NCI-H345 (cell line): ENCODE results near the gene S100A6.
"Not testable (repeated sequence)": the region's sequence is repeated elsewhere in the genome, so short reads cannot be mapped to it uniquely, and the experiment has no call there.

Experiments used
- DNase-seq: peaks from one replicate; lab custom pipeline; 2025; lab: John Stamatoyannopoulos, UW

S100A6 gene

DNA sequence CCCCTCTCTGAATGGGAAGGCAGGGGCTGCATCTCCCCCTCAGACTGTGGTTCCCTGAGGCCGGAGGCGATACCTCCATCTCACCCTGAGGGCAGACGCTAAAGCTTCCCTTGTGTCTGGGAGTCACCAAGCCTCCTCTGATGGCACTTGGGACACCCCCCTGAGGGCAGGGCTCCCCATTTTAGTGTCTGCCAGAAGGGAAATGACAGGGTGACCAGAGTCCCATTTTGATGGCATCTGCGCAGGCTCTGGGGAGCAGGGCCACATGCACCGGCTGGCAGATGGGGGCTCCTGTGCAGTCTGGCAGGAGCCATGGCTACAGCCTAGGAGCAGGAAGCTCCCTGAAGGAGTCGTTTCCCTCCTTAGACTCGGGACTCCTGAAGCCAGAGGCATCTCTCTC, 28.2 kb upstream of the S100A6 start:
- DNase-seq = no peak

DNA sequence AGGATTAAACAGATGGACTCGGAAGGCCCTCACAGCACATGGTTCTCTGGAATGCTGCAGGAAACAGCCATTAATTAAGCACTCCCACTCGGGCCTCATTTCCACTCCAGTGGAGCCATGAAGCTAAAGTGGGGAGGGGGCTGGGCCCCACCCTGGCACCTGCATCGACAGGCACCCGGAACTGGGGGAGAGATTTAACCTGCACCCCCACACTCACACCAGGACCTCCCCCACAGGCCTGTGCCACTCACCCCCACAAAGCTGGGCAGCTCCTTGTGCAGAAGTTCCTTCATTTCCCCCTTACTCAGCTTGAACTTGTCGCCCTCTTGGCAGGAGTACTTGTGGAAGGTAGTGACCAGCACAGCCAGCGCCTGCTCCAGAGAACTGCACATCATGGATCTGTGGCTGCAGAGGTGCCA, 27.7 kb upstream of the S100A6 start:
- DNase-seq = no peak

DNA sequence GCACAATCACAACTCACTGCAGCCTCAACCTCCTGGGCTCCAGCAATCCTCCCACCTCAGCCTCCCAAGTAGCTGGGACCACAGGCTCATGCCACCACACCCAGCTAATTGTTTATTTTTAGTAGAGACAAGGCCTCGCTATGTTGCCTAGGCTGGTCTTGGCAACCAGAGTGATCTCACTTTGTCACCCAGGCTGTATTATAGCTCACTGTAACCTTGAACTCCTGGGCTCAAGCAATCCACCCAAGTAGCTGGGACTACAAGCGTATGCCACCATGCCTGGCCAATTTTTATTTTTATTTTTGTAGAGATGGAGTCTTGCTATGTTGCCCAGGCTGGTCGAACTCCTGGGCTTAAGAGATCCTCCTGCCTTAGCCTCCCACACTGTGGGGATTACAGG, 26.2 kb upstream of the S100A6 start:
- not testable (repeated sequence) for DNase-seq

DNA sequence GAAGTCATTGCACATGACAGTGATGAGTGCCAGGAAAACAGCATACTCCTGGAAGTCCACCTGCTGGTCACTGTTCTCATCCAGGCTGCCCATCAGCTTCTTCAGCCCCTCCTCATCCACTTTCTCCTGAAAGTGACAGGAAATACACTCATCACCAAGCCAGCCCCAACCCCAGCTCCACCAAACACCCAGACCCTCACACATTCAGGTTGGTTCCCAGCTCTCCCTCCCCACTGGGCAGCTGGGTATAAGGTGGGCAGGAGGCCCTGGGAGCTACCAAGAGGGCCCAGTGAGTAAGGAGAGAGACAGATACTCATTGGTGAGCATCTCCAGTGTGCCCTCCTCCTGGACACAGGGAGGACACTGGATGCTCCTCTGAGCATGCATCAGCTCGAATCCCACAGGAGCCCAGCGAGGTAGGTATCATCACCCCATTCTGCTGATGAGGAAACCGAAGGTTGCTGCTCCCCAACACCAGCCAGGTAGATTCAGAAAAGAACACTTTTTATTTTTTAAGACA, 25.7 kb upstream of the S100A6 start:
- DNase-seq = no peak

DNA sequence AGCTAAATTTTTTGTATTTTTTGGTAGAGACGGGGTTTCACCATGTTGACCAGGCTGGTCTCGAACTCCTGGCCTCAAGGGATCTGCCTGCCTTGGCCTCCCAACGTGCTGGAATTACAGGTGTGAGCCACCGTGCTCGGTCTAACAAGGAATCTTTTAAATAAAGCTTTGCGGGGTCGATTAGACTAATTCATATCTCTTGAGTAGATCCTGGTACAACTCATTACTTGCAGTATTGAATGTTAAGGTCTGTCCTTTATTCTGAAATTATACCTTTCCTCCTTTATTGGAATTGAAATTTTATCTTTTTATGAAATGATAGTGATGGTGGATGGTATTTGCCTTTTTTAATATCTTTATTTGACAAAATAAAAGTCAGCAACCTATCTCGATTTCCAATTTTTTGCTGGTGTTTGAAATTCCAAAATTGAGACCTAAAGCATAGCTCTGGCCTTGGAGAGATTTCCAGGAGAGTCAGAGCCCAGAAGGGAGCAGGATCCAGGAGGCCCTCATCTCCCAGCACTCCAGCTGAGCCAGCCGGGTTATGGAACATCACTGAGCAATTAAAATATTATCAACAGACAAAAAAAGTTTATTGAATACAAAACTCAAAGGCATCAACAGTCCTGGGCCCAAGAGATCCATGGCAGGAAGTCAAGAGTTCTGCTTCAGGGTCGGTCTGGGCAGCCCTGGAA, 25.1 kb upstream of the S100A6 start:
- DNase-seq = no peak

DNA sequence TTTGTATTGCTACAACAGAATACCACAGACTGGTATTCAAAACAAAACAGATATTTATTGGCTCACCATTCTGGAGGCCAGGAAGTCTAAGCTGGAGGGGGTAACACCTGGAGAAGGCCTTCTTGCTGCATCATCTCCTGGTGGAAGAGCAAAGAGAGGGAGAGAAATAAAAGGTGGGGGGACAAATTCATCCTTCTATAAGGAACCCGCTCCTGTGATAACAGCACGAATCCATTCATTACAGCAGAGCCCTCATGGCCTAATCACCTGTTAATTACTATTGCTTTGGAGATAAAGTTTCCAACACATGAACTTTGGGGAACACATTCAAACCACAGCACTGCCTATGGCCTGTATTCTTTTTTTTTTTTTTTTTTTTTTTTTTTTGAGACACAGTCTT, 24.4 kb upstream of the S100A6 start:
- DNase-seq = no peak

DNA sequence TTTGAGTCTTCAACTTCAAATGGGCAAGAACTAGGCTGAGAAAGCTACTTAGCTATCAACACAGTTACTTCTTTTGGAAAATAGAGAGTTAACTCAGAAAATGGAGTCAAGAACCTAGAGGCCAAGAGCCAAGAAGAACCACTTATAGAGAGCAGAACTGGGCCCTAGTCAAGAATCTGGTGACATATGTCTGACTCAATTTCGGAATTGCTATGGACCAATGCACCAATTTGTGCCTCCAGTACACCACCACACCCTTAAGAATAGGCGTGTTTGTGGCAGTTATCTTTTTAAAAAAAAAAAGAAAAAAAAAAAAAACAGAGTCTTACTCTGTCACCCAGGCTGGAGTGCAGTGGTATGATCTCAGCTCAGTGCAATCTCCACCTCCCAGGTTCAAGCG, 22.1 kb upstream of the S100A6 start:
- no peak for DNase-seq

DNA sequence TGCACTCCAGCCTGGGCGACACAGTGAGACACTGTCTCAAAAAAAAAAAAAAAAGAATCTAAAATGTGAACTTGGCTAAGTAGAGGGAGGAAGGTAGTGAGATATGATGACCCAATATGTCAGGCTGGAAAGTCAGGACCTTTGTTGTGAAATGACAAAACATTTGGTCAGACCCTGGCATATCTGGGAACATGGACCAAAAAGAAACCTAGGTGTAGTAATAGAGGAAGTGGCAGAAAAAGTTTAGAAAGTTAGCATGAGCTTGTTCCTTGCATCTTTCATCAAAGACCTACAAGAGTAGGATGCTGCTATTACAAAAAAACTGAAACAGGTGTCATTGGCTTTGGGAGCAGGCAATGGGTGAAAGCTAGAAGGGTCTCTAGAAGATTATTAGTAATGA, 20.6 kb upstream of the S100A6 start:
- DNase-seq = no peak

DNA sequence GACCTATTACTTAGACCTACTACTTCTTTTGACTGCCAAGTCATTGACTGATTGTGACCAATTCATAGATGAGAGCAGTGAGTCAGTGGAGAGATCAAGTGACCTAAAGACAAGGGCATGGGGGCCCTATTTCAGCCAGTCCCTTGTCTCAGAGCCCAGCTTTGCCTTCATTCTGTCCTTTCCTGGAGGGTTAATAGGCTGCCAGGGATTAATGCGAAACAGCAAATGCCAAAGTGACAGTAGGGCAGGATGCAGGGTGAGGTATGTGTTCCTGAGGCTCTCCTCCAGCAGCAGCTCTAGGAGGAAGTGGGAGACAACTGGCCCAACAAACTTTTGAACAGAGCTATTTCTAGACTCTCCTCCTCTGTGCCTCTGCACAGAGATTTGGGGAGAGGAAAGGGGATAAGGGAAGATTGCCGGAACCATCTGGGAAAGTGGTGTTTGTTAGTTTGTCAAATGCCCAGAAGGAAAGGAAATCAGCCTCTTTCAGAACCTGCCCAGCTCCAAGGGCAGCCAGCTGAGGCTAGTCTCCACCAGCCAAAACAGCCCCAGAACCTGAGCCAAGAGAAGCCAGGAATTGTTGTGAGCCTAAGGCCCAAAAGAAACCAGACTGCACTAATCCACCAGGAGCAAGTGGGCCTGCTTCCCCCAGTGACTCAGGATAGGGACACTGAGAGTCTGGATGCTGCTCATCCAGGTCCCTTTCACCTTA, 18.2 kb upstream of the S100A6 start:
- no peak for DNase-seq

DNA sequence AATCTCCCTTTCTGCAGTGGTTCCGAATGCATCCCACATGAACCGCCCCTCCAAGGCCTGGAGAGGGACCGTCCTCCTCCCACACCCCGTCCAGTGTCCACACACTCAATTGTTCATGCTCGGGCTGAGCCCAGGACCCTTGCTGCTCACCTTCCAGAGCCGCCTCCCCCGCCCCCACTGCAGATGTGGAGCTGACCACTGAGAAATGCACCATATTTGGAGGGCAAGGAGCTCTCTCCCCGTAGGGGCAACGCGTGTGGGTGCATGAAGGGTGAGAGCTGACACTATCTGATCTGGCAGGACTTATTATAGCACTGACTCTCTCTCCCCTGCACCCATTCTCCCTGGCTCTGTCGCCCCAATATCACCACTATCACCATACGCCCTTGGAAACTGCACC, 17.3 kb upstream of the S100A6 start:
- DNase-seq = no peak

DNA sequence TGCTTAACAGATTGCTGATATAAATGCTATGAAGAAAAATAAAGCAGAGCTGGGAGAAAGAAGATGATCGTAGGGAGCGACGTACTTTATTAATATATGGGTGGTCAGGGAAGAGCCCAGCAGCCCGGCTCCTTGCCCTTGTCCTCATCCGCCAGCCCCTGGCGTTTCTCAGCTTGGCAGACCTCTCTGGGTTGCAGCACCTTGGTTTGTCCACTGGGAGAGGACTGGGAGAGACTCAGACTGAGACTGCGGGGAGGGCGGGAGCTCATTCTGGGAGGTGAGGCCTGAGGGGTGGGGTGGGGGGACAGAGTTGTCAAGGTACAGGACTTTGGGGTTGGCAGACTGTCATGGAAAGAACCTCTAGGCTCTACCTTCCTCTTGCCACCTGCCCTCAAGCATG, 16.5 kb upstream of the S100A6 start:
- no peak for DNase-seq

DNA sequence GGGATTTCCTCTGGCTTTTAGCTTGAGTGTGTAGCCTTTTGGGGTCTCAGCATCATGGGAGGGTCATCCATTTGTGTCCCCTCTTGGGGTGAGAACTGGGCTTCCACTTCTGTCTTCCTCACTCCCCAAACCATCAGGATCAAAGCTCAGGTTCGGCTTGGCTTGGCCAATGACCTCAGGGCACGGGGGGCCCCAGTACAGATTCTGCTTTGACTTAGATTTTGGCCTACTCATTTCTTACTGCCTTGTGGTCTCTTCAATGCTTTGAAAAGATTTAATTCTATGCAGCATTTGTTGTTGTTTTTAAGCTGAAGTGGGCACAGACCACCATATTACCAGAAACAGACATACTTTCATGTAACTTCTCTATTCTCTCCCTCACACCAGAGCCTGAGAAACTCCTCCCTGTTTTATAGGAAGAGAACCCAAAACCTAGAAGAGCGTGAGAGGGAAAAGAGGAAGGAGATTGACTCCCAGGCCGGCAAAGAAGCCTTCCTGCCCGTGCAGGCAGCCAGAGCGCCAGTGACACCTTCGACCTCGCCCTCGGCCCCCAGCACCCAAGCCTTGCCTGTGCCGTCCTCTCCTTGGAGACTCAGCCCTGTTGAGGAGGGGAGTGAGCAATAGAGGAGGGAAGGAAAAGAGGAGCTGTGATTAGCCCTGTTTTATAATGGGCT, 15.2 kb upstream of the S100A6 start:
- DNase-seq = no peak

DNA sequence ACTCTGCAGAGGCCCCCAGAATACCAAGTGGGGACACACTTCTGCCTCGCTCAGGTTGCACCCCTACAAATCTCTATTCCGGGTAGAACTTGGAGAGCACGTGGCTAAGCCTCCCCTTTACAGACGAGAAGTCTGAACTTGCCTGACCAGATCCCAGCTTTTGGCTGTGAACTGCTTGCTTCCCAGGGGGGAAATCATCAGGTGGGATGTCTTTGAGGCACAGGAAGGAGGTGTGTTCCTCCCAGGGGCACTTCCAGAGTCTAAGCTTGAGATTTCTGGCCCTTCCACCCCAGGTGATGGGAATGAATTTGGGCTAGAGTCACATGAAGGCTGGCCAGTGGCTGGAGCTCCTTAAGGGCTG, 14.6 kb upstream of the S100A6 start:
- DNase-seq = no peak

DNA sequence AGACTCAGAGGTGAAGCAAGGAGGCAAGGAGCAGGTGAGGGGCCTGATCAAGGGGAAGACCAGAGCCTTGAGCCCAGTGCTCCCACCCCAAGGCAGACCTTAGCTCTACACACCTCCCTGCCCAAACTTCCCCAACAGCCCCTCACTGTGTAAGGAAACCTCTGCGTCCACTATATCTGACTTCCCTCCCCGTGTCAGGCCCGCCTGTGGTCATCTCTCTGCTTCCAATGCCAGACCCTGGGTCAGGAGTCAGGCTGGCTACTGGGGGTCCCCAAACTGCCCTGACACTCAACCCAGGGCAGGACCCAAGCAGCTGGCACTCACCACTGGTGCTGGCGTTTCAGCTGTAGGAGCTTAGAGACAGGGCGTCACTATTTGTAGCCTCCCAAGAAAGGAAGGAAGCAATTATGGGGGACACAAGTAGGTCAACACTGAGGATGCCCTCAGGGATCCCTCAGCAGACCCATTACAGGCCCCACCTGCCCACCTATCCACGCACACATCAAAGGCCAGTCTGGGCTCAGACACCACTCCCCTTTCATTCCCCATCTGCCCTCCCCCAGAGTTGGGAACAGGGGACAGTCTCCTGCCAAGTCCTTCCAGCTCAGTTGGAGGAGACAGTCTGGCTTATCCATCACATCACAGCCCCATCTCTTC, 14.1 kb upstream of the S100A6 start:
- DNase-seq = no peak

DNA sequence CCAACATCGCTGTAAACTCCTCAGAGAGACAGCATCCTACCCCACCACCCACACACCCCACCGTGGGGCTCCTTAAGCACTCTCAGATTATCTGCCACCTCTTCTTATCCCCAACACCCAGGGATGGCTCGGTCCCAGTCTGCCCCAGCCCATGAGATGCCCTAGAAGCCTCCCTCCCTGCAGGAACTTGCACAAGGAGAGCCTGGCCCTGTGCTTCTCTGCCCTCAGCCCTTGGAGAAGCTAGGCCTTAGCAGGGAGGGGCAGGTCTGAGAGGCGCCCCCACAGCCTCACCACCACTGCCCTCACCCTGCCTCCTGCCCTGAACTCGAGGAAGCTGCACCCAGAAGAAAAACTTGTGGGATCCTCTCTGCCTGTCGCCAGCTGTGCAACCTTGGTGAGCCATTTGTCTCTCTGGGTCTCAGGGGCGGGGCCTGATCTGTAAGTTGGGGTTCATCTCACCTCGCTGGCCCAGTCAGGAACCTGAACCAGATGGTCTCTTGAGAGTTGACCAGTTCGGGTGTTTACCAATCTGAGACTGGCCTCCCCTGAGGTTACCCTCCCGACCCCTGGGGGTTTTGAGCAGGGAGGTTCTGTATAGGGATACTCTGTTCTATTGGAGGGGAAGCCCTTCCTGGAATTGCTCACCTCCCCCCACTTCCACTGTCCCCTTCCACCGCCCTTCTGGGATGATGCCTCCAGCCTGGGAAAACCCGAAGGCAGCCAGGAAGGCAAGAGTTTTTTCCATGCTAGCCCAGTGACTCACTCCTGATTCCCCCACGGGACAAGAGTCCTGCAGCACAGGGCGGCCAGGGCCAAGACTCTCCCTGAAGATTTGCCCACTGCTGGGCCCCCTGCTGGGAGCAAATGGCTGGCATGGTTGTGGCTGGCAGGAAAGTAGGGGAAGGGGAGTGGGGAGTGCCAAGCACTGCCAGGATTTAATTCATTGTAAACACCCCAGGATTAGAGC, 13.2 kb upstream of the S100A6 start, which contains the start of gene S100A3:
Gene S100A3, minus strand, starts transcription at position 537 of the 967 bp plus-strand sequence. CDS start 773 bp downstream, outside the sequence.
- DNase-seq = no peak

DNA sequence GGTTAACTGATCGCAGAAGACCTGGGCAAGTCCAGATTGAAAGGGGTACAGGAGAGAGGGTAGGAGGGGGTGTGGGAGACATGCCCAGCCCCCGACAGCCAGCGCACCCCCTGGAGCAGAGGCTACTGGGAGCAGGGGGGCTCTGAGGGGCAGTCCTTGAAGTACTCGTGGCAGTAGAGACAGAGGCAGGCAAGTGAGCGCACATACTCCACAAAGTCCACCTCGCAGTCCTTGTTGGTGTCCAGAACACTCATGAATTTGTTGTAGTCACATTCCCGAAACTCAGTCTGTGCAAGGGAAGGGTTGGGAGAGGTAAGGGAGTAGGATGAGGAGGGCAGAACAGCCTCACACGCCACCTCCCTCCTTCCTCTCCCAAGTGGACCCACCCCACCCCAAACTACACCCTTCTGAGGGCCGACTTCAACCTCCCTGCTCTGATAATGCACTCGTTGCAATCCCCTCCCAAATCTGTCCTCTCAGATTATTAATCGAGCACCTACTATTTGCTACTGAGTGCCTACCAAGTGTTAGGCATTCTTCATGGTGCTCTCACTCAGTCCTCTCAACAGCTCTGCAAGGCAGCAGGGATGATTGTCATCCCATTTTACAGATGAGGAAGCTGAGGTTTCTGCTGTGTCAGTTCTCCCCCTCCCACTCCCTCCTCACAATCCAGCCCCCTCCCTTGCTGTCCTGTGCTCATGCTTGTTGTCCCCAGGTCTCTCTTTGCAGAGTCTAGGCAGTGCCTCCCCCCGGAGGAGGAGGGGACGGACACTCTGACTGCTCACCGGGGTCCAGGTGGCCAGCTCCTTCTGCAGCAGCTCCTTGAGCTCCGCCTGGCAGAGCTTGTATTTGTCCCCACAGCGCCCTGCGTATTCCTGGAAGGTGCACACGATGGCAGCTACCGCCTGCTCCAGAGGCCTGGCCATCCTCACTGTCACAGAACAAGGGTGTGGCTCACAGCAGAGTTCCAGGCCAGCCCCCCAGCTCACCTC, 12.1 kb upstream of the S100A6 start:
- no peak for DNase-seq

DNA sequence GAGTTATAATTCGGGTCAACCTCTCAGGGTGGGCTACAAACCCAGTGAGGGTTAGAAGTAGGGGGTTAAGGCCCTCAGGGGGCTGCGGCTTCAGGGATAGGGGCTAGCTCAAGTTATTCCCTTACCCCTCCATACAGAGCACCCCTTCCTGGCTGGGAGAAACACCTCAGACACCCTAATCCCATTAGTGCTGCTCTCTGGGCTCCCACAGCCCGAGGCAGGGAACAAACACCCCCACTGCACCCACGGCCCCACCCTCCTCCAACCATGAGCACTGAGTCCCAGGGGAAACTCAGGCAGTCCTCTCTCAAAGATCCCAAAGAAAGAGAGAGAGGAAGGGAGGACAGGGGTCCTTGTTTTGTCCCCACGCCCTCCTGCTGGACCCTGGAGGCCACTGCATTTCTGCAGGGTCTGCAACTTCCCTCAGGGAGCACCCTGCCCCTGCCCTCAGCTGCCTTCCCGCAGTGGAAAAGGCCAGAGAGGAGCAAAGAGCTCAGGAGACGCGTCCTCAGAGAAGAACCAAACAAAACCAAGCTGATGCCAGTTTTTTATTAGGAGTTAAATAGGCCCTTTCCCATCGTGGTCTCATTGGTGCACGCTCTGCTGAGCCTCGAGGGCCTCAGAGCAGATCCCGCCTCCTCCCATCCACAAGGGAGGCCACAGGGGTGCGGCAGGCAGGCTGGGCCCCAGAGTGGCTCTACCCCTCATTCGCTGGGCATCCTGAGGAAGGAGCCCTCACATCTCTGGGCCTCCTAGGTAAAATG, 11.2 kb upstream of the S100A6 start:
- peak; percentile 64 for DNase-seq

DNA sequence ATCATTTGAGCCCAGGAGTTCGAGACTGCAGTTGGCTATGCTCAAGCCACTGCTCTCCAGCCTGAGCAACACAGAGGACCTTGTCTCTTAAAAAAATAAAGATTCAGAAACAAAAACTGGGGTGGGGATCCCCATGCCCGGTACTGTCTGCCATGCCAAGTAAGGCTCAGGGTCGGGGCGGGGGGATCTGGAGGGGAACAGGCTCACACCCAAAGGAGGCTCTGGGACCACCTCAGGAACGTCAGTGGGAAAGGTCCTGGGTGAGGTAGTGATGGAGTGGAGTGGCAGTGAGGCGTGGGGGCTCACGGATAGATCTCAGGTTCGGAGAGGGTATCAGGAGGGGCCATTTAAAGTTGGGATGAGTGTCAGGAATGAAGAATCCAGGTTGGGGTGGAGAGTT, 10.6 kb upstream of the S100A6 start:
- no peak for DNase-seq
